GM06990 (cell line): ENCODE results near the gene HSD17B8.

Experiments used
- DNase-seq: peaks from one replicate; pipeline ENCODE4 v3.0.0-alpha.2; 2011; ENCODE audit not compliant: insufficient read length; ENCODE audit errors: extremely low read depth
- H3K27me3 ChIP-seq: replicated peaks from 2 replicates; pipeline ENCODE4 v1.6.0; 2011; ENCODE audit warnings: low read length; ENCODE audit not compliant: control insufficient read depth, insufficient read depth
- H3K36me3 ChIP-seq: 2 replicates; pipeline ENCODE4 v1.5.1; 2011; ENCODE audit warnings: low read length; ENCODE audit not compliant: control insufficient read depth, insufficient read depth
- H3K4me3 ChIP-seq: replicated peaks from 2 replicates; pipeline ENCODE4 v1.5.1; 2011; ENCODE audit warnings: low read depth, mild to moderate bottlenecking, control low read depth, low read length
- TF ChIP-seq, protein P1 (sequence below): IDR thresholded peaks from 2 replicates; pipeline ENCODE4 v1.5.1; 2011; ENCODE audit warnings: low read length, control low read depth, mild to moderate bottlenecking, inconsistent platforms; ENCODE audit not compliant: insufficient read depth, poor library complexity, severe bottlenecking

The HSD17B8 gene

DNA sequence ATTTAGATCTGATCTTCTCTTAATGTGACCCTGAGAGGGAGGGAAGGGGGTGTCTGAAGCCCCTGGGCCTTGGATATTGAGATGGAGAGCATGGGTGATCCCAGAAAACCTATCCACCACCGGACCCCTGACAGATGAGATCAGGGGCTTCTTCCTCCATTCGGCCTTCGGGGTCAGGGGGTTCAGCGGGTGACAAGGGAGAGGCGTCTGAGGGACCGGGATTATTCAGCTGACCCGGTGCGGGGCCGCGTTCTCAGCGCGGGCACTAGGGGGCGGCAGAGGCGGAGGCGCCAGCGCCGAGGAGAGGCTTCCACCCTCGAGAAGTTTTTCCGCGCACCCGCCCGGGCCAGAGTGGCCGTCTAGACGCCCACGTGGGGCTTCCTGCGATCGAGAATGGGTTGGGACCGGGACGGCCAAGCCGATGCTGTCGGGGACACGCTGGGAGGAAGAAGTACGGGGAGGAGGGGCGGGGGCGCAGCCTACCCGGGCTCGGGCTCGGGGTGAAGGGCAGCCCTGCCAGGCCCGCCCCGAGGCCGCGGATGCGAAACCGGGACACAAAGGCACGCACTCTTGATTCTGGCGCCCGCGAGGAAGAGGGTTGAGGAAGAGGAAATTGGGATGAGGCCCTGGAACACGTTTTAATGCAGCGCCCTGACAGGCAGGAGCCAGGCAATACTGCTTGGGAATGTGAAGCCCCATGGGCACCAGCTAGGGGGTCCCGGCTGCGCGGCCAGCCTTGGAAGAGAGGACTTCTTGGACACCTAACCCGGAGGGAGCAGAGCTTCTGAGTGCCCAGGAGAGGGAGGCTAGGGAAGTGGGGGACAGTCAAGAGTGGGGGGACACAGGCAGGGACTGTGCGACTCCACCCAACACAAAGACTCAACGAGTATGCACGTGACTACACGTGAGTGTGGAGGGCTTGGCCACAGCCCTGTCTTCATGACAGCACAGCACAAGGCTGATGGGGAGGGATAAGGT is 42.8 kb upstream of the HSD17B8 start:
- DNase-seq, result peak; percentile 79
- peak overlapping the region; percentile 45 for H3K4me3 ChIP-seq
- TF ChIP-seq, protein P1, sequence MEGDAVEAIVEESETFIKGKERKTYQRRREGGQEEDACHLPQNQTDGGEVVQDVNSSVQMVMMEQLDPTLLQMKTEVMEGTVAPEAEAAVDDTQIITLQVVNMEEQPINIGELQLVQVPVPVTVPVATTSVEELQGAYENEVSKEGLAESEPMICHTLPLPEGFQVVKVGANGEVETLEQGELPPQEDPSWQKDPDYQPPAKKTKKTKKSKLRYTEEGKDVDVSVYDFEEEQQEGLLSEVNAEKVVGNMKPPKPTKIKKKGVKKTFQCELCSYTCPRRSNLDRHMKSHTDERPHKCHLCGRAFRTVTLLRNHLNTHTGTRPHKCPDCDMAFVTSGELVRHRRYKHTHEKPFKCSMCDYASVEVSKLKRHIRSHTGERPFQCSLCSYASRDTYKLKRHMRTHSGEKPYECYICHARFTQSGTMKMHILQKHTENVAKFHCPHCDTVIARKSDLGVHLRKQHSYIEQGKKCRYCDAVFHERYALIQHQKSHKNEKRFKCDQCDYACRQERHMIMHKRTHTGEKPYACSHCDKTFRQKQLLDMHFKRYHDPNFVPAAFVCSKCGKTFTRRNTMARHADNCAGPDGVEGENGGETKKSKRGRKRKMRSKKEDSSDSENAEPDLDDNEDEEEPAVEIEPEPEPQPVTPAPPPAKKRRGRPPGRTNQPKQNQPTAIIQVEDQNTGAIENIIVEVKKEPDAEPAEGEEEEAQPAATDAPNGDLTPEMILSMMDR, result peak; percentile 97
- H3K36me3 ChIP-seq, result no peaks in the 10 kb centered on the region
- no peaks in the 10 kb centered on the region; the same call in 1 of the 2 replicates for H3K27me3 ChIP-seq

DNA sequence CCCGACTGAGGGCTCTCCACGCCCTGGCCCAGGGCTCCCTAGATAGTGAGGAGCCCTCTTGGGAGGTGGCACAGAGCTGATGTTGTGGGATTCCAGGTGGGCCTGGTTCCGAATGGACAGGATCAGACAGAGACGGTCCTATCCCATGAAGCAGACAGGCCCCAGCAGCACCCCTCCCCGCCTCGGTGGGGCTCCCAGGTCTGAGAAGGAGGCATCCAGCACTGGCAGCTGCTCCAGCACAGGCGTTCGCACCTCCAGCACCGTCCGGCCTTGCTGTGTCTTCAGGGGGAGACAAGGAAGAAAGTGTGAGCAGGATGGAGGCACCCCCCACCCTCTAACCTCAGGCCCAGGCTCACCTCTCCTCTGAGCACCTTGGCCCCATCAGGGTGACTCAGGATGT is 40.9 kb upstream of the HSD17B8 start:
- no peaks in the 10 kb centered on the region for H3K36me3 ChIP-seq
- DNase-seq, result no peak
- no peaks in the 10 kb centered on the region; the same call in 1 of the 2 replicates for H3K27me3 ChIP-seq
- no peak overlapping the region for H3K4me3 ChIP-seq
- TF ChIP-seq, protein P1, result no peak

DNA sequence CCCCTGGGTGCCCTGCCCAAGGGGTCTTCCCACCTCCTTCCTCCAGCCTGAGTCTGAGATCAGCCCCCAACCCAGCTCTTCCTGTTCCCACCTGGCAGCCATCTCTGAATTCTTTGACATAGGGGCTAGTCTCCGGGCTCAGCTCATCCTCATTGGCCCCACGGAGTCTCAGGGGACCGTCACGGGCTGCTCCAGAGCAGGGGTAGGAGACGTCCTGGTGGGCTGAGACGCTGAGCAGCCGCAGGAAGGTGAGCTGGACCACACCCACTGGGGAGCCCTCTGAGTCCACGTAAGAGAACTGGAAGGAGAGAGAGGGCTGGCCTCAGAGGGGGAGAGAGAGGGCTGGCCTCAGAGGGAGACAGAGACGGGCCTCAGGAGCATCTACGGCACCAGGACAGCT is 40.3 kb upstream of the HSD17B8 start:
- TF ChIP-seq, protein P1, result no peak
- Histone ChIP-seq H3K36me3 (no peaks in the 10 kb centered on the region), H3K27me3 (no peaks in the 10 kb centered on the region; the same call in 1 of the 2 replicates), H3K4me3 (no peak overlapping the region)
- no peak for DNase-seq

DNA sequence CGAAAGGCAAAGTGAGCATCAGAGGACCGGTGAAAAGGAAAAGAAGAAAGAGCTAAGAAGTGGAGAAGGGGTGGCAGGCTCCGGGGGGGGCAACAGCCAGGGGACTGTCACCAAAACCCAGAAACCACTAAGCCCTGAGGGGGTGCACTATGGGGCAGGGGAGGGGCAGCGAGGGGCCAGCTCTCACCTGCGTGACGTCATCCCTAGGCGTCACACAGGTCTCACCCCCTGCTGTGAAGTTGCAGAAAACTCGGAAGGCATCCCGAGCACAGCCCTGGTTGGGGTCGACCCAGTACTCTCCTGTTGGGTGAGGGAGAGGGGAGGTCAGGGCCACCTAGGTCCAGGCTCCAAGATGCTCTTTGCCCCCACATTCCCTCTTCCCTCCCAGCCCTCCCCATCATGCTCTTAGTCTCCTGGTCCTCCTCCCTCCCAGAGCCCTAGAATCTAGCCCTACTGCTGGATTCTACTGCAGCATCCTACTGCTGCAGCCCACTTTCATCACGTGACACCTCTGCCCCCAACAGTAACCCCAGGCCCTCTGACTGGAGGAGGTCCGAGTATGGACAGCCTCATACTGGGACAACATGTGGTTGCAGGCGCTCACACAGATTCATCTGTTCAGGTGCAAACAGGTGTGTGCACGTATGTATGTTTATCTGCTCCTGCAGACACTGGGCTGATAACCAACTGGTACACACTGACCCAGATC is 39.6 kb upstream of the HSD17B8 start:
- no peaks in the 10 kb centered on the region for H3K36me3 ChIP-seq
- TF ChIP-seq, protein P1, result no peak
- H3K27me3 ChIP-seq, result no peaks in the 10 kb centered on the region; the same call in 1 of the 2 replicates
- no peak overlapping the region for H3K4me3 ChIP-seq
- no peak for DNase-seq

DNA sequence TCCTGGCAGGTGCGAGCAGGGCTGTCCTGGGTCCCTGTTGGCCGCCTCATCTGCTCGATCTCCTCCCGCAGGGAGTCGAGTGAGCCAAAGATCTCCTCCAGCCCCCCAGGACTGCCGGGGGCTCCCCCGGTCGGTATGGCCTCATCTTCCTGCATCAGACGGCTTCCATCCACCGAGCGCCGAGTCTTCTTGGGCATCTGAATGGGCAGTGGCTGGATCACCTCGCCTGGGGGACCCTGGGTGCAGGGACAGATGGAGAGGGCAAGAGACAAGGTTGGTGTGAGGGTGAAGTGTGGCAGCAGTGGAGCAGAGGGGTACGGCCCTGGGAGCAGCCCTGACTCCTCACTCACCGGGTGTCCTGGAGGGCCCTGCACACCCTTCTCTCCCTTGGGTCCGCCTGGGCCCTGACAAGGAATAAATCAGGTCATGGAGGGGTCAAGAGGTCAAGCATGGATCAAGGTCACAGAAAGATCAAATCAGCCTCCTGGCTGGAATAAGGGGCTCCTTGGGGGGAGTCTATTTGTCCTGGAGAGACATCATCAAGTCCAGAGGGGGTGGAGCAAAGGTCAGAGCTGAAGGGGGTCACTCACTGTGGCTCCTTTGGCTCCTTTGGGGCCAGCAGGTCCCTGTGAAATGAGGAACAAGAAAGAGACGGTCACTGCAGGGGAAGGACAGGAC is 38.7 kb upstream of the HSD17B8 start:
- DNase-seq, result no peak
- Histone ChIP-seq H3K36me3 (no peaks in the 10 kb centered on the region), H3K4me3 (no peak overlapping the region), H3K27me3 (no peaks in the 10 kb centered on the region; the same call in 1 of the 2 replicates)
- TF ChIP-seq, protein P1, result no peak
